HS-27A (cell line): ENCODE measurements around the gene TIMM23.
"Not testable (repeated sequence)": the region's sequence is repeated elsewhere in the genome, so short reads cannot be mapped to it uniquely, and the experiment has no call there.

Experiments used
- DNase-seq: peaks from one replicate; pipeline ENCODE4 v3.0.0-alpha.2; 2012; ENCODE audit warnings: low read depth, missing footprints

The TIMM23 gene, protein sequence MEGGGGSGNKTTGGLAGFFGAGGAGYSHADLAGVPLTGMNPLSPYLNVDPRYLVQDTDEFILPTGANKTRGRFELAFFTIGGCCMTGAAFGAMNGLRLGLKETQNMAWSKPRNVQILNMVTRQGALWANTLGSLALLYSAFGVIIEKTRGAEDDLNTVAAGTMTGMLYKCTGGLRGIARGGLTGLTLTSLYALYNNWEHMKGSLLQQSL

DNA sequence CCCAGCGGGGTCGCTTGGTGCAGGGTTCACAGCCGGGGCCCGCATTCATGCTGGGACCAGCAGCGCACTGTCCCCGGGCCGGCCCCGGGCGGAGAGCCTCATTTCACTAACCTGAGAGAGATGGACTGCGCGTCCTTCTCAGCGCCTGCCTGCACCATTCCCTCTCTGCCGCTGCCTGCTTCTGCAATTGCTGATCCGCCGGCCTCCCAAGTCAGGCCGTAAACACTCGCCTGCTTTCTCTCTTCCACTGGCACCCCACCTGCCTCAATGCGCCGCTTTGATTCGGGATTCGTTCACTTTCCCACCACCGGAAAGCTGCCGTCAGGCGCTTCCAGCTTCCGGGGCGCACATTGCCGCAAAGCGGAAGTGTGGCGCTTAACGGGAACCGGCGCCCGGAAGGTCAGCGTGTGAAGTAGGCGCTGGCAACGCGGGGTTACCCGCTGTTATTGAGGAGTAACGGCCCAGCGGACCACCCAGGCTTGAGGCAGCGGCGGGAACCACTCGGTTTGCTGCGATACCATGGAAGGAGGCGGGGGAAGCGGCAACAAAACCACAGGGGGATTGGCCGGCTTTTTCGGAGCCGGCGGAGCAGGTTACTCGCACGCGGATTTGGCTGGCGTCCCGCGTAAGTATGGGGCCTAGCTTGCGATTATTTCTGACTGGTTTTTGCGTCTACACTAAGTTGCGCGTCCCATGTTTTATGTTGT, at the start of gene TIMM23:
Gene TIMM23, plus strand, starts transcription at position 384 of the 707 bp plus-strand sequence. Its CDS starts 136 bp downstream, at position 520.
- DNase-seq, result peak; percentile 22

DNA sequence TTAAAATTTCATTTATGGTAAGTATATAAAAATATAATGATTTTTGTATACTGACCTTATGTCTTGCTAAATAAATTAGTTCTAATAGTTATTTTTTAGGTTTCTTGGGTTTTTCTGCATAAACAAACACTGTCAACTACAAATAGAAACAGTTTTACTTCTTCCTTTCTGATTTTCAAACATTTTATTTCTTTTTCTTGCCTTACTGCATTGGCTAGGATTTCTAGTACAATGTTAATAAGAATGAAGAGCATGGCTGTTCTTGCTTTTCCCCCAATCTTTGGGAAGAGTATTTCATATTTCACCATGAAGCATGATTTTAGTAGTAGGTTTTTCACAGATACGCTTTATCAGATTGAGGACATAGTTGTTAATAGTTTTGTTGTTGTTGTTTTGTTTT, 45.5 kb upstream of the TIMM23 start:
- not testable (repeated sequence) for DNase-seq

DNA sequence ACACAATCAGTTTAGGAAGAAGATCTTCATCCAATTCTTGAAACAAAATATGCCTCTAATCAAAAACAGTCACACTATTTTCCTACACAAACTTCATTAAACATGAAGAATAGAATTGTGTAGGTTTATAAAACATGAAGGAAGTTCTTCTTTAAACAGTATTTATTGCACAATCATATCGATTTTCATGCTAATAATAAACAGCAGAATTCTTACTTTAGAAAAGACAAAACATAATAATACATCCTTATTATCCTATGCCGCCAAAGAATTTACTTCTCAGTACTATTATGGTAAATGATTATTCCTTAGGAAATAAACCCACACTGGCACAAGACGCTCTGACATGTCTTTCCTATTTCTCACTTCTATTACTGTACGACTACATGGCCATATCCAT, 41.0 kb upstream of the TIMM23 start:
- DNase-seq, result not testable (repeated sequence)

DNA sequence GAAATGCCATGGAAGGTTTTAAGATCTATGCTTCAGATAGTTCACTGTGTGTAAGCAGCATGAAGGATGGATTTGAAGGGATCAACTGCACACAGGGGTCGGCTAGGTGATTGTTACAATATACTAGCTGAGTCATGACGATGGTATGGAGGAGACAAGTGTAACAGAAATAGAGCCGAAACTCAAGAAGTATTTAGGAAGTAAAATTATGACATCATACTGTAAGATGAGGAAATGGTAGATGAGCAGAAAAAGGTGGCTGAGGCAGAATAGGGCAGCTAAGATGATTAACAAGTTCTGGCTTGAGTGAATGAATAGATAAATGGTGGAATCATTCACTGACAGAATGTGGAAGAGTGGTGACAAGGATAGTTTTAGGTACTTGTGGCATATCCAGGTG, 37.5 kb upstream of the TIMM23 start:
- DNase-seq, result not testable (repeated sequence)

DNA sequence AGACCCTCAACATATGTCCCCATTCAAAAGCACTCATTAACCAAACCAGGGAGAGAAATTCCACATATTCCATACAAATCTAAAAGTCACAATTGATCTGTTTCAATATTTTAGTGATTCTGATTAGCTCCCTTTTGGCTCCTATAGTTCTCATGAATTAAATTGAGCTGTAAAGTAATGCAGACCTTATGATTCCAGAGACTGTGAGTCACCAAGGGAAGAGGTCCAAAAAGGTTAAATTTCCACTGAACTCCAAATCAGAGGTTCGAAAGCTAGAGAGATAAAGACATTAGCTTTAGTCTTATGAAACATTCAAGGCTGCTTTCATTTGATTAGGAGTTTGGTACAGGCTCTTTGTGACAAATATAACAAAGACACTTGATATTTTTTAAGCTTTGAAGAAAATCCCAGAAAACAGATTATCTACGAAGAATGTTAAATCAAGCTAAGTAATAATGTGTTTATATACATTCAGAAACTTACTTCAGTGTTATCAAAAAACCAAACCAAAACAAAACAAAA, 33.1 kb upstream of the TIMM23 start:
- not testable (repeated sequence) for DNase-seq

DNA sequence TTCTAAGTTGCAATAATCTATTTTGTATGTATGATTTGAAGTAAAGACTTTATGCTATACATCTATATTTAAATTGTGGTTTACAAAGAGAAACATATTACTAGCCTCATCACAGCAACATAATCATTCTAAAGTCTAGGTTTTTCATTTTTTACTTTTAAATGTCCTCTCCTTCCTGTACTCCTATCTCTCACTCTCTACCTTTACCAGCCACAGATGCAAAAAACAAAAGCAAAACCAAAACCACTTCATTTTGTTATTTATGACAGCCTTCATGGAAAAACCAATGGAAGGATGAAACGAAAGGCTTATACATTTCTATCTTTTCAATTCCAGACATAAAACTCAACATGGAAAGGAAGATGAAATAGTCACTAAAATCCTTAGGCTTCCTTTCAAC, 31.1 kb upstream of the TIMM23 start:
- DNase-seq, result not testable (repeated sequence)

DNA sequence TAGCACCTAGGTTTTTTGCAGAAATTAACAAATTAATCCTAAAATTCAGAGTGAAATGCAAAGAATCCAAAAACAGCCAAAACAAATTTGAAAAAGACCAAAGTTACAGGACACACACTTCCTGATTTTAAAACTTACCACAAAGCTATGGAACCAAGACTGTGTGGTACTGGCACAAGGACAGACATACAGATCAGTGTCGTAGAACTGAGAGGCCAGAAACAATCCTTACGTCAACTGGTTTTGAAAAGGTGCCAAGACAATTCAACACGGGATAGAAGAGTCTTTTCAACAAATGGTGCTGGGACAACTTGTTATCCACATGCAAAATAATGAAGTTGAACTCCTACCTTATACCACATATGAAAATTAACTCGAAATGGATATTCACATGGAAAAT, 26.8 kb upstream of the TIMM23 start:
- not testable (repeated sequence) for DNase-seq

DNA sequence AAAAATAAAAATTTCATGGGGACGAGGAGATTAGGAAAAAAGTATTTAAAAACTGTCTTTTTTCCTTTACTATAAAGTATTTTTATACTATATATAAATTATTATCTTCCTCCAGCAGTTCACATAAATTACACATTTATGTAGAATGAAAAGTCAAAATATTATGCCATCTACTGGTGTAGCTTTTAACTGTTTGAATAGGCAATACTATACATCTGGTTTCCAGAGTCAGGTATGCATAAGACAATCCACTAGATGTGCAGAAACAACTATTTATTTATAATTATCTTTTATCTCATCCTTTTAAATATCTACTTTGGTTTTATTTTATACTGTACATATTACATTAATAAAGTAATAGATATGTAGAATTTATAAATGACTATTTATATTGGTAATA, 24.9 kb upstream of the TIMM23 start:
- DNase-seq, result not testable (repeated sequence)

DNA sequence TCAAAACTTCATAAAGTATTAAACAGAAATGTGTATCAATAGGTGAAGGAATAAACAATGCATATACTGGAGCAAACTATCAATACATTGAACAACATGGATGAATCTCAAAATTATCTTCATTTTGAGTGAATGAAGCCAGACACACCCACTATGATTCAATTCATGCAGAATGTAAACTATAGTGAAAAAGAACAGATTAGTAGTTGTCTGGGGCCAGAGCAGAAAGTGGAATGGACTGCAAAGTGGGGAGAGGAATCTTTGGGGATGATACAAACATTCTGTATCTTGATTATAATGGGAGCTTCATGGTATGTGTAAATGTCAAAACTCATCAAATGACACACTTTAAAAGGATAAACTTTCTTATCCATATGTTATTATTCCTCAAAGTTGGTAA, 23.5 kb upstream of the TIMM23 start:
- not testable (repeated sequence) for DNase-seq

DNA sequence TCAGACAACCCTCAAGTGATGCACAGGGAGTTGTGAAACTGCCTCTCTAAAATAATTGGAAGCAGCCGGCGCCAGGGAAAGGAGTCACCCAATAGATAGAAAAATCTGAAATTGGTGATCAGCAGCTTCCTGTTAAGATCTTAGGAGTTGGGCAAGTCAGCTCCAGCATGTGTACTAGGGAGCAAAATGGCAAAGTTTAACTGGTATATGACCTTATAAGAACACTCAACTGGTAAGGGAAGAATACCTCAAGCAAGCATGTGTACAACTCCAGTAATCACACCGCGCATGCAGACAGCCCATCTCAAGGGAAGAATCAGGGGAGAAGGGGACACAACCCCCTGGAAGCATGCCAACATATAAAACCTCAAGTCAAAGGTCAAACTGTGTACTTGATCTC, 17.9 kb upstream of the TIMM23 start:
- not testable (repeated sequence) for DNase-seq

DNA sequence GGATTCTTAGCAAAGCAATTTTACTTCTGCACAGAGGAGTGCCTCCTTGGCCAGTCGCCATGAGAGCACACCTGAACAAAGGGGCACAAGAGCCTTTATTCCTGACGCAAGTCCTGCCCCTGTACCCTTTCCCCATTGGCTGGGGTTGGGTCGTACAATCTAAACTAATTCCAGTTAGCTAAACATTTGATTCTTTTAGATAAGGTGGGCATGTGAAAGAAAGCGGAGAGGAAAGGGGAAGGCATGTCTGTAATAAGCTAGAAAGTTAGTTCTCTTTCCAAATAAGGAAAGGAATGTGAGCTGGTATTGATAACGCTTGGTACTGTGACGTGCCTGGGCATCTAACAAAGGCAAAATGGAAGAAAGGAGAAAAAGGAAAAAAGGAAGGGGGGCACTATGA, 15.7 kb upstream of the TIMM23 start:
- DNase-seq, result not testable (repeated sequence)

DNA sequence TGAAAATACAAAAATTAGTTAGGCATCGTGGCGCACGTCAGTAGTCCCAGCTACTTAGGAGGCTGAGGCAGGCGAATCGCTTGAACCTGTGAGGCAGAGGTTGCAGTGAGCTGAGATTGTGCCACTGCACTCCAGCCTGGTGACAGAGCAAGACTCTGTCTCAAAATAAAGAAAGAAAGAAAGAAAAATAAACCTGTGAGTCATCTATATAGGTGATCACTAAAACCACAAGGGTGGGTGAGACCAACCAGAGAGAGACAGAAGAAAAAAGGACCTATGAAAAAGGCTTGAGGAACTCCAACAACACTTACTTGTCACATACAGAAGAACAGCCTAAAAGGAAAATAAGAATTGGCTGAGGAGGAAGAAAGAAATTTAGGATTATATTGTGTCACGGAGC, 14.4 kb upstream of the TIMM23 start:
- DNase-seq, result not testable (repeated sequence)

DNA sequence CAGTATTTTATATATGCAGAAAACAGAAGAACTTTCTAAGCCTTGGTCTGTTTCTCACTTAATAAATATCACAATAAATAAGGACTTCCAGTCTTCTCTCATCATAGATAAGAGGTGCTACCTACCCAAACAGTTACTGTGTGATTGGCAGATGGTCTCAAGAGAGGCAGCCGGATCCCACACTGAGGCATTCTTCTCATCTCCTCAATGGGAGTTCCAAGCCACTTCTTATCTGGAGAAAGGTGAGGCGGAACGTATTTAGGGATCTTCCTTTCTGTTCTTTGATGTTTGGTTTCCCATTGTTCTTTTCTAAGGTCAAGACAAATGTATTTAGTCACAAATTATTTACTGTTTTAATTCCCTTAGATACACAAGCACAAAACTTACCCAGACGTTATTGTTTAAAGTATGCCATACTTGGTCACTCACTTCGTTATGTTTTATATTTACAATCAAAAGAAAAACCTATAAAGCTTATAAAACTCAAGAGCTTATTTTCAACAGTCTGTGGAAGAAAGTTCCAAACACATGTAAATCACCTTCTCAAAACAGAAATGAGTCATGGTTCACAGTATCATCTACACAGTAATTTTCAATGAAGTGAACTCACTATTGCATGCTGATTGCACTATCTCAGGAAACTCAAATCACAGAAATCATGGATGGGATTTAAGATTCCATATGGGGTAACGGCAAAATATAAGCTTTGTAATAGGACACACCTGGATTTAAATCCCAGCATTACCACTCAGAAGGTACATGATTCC, 9.4 kb upstream of the TIMM23 start:
- DNase-seq, result not testable (repeated sequence)

DNA sequence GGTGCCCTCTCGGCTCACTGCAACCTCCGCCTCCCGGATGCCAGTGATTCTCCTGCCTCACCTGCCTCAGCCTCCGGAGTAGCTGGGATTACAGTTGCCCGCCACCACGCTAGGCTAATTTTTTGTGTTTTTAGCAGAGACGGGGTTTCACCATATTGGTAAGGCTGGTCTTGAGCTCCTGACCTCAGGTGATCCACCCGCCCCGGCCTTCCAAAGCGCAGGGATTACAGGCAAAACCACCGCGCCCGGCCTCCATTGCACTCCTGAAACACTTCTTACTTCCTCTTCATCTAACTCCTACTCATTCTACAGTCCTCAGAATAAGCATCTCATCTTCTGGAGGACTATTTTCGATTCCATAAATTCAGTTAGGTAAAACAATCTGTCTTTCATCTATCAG, 1.3 kb upstream of the TIMM23 start:
- not testable (repeated sequence) for DNase-seq

DNA sequence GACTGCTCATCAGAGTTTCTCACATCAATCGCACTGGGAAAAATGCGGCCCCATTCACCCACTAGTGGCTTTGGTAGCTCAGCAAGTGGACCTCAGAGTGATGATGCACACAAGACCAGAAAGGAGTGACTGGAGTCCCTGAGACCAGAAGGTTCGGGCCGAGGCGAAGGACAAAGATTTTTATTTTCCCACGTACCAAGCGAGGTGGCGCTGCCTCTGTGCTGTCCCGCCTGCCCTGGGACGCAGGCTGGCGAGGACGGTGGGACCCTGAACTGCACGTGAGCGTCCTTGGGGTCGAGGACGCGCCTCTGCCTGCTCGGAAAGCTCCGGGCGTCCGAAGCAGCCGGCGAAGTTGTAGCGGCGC, 565 bp upstream of the TIMM23 start:
- DNase-seq, result not testable (repeated sequence)

DNA sequence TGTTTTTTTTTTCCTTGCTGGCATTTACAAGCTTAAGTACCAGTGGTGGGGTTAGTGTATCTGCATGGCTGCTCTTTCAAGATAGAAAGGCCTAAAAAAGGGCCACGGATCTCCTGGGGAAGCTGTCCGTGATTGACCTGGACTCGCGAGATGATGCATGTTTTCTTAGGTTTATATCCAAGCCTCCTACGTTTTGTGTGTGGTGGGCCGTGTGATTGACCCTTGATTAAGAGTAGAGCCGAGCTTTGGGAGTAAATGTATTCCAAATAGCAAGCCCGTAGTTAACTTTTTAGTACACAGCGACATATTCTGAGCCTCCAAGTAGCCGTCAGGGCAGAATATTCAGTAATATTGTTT, 502 bp downstream of the TIMM23 start:
- DNase-seq, result not testable (repeated sequence)

DNA sequence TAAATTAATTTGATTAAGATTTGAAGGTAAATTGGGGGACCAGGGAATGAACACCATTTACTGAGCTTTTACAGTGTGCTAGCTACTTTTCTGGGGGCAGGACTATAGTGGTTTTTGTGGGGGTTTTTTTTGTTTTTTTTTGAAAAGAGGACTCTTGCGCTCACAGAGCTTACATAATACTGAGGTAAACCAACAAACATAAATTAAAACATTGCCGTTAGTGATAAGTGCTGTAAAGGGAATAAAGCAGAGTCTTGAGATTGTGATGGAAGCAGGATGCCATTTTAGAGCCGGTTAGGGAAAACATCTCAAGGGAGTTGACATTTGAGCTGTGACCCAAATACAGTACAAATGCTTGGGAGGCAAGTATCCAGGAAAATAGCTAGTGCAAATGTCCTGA, 1.8 kb downstream of the TIMM23 start:
- DNase-seq, result not testable (repeated sequence)

DNA sequence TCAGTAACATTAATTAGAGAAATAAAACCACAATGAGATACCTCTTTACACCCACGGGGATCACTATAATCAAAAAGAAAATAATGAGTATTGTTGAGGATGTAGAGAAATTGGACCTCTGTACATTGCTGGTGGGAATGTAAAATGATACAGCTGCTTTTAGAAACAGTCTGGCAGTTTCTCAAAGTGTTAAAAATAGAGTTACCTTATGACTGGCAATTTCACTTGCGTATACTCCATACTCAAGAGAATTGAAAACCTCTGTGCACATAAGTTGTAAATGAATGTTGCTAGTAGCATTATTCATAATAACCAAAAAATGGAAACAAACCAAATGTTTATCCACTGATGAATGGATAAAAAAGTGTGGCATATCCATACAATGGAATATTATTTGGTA, 6.3 kb downstream of the TIMM23 start:
- not testable (repeated sequence) for DNase-seq

DNA sequence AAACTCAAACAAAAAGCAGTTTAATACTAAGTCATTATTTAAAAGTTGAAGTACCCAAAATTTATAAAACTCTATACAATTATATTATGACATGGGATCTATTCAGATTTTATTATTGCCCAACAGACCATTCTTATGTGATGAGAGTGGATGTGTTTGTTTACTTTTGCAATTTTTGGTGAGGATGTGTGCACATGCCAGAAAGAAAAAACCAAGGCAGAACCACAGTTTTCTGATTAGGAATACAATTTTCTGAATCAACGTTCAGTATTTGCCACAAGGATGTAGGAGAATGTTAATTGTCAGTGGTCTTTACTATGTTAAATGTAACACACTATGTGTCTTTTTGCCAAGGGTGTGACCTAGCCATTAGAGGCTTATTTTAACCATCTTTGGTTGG, 9.1 kb downstream of the TIMM23 start:
- not testable (repeated sequence) for DNase-seq

DNA sequence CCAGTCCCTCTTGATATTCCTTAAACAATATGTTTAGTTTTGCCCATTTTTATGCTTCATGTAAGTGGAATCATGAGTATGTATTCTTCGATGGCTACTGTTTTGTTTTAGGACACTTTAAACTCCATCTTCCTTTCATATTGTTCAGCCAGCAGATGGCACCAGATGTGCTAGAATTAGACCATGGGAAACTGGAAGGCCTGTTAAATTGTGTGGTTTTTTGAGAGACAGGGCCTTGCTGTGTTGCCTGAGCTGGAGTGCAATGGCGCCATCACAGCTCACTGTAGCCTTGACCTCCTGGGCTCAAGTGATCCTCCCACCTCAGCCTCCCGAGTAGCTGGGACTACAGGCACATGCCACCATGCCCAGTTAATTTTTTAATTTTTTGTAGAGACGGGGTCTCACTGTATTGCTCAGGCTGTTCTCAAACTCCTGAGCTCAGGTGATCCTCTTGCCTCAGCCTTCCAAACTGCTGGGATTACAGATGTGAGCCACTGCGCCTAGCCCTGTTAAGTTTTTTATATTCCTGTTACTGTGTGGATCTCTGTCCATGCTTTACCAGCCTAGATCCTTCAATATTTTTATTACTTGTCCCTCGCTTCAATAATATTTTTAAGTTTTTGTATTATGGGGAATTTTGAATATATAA, 11.4 kb downstream of the TIMM23 start:
- DNase-seq, result not testable (repeated sequence)

DNA sequence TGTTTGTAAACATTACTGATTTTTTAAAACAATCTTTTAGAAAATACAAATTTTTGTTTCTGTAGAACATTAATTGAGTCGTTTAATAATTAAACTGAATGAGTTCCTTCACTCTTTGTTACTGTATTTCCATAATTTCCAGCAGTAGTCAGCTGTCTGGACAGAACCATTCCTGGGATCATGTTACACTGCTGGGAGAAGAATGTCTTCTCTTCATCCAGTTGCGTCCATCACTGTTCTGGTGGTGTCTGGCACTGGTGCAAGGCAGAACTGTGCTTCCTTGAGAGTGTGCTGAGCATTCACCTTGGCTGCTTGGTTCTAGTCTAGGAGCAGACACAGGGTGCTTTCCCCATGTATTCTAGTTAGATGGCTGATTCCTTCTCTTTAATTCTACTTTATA, 12.2 kb downstream of the TIMM23 start:
- not testable (repeated sequence) for DNase-seq

DNA sequence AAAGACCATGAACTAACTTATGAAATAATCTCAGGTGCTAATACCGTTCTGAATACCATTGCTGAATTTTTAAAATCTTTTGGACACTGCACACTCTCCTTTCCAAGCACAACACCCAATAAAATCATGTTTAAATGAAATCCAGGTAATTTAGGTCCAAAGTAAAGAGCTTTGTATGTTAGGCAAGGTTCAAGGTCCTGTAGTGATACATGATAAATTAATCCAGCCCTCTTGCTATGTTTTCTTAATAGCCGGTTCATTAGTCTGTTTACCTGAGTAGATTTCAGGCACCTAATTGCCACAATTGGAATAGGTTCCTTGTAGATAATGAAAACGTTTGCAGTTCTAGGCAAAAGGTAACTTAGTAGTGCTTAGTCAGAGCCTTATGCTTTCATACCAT, 13.3 kb downstream of the TIMM23 start:
- DNase-seq, result not testable (repeated sequence)
